DMS53 treated with DMSO at 0.1 percent for 48 hours (cell line): ENCODE measurements around the gene SPAG17.
A peak's percentile ranks its signal among the peaks of the same experiment; 100 is the strongest.
"Not testable (repeated sequence)": the region's sequence is repeated elsewhere in the genome, so short reads cannot be mapped to it uniquely, and the experiment has no call there.

Experiments
- DNase-seq: peaks from one replicate; lab custom pipeline; 2025; ENCODE audit not compliant: unreplicated experiment; lab: John Stamatoyannopoulos, UW

Gene SPAG17

GRCh38 chr1:117985239-117985638, 199.8 kb downstream of the SPAG17 start:
- no peak for DNase-seq

- no peak for DNase-seq
These were observed 203.4 kb downstream of the SPAG17 start for GRCh38 chr1:117981455-117982192.

GRCh38 chr1:117976381-117976780, 208.6 kb downstream of the SPAG17 start:
- DNase-seq, result no peak

DNA sequence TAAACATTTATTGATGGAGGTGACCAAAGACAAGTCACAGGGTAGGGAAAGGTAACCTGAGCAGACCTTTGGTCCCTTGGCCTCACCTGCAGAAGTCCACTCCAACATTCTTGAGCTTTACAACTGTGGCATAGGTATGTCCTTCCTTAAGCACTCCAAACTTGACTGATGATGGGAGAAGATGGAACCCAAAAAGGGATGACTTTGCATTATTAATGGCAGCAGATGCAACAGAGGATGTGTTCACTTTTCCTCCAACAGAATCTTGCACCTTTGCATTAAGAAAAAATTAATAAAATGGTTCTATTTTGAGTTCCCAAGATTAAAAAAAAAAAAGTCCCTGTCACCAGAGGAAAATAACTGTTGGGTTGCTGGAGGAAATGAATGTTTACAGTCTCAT, 213.3 kb downstream of the SPAG17 start:
- no peak for DNase-seq

- no peak for DNase-seq
These were observed 214.8 kb downstream of the SPAG17 start for GRCh38 chr1:117970252-117970651.

- DNase-seq, result no peak
These were observed 217.1 kb downstream of the SPAG17 start for GRCh38 chr1:117967881-117968280.

GRCh38 chr1:117967477-117967876, 217.6 kb downstream of the SPAG17 start:
- DNase-seq, result no peak

DNA sequence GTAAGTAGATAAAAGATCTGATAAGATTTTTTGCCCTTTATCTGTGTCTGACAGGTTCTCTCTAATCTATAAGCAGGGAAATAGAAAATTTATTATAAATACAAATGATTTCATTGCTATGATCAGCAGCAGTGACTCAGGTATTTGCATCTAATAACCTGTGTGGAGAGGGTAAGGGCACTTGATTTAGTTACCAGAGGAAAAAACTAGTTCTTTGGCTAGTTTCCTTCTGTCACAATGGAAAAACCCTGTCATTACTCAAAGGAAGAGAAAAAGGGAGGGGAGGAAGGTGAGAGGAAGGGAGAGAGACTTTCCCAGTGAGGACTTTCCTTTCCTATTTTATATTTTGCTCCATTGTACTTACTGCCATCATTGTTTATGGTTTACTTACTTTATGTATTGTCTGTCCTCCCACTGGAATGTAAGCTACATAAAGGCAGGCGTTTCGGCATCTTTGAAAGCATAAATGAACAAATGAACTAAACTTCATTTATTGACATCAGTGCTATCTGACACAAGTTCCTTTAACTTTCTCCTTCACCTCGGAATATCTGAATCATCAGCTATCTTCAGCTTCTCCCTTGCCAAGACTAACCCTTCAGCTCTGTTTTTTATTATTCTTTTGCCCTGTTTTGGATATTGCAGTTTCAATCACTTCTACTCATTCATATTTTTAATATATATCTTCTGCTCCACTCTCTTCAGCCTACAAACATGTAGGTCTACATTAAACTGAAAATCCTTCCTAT, 220.6 kb downstream of the SPAG17 start:
- DNase-seq, result no peak

- no peak for DNase-seq
These were observed 225.7 kb downstream of the SPAG17 start for GRCh38 chr1:117959364-117959763.

DNA sequence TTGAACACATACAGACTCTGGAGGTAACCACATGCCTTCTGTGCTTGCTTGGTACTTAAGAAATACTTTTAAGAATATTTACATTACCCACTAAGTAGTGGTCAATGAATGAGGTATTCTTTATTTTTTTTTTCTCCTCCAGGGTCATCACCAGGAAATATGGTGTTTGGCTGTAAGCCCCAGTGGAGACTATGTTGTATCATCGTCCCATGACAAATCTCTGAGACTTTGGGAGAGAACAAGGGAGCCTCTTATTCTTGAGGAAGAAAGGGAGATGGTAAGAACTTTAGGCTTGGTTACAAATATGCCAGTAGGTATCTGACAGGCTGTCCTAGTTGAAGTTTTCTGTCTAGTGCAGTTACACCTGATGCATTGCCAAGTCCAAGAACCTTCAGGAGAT, 232.6 kb downstream of the SPAG17 start:
- no peak for DNase-seq

DNA sequence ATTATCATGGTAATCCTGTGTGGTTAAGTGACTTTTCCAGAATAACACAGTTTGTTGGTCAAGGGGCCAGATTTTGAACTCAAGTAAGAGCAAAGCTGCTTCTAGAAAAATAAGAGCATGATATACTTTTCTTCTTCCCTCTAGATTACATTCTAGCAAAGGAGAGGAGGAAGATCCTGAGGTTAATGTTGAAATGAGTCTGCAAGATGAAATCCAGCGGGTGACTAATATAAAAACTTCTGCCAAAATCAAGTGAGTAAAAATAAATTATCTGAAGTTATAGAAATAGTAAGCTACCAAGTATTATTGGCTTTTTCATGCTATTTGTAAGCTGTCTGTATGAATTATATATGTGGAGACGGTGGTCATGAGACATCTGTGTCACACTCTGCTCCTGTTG, 242.7 kb downstream of the SPAG17 start:
- DNase-seq, result no peak

GRCh38 chr1:117933769-117934168, 251.3 kb downstream of the SPAG17 start:
- no peak for DNase-seq

GRCh38 chr1:117932576-117932975, 252.5 kb downstream of the SPAG17 start:
- no peak for DNase-seq

- no peak for DNase-seq
These were observed 254.5 kb downstream of the SPAG17 start for GRCh38 chr1:117930484-117930883.

DNA sequence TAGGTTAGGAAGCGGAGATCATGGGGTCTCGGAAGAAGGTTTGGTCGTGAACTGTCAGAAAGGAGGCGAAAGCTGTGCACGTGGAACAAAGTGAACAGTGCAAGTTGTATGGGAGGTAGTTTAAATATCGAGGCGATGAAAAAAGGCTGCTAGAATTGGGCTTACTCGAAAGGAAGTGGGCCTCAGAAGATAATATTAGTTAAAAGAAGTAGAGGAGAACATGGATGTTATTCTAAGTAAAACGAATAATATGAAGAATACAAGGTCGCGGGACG, 254.9 kb downstream of the SPAG17 start:
- no peak for DNase-seq

GRCh38 chr1:117929343-117930172, 255.5 kb downstream of the SPAG17 start, which contains the start of the genes GDAP2 and WDR3:
Gene GDAP2, minus strand, starts transcription at chr1:117929621. Its CDS starts 9,264 bp downstream, at chr1:117920357.
Gene WDR3, plus strand, starts transcription at chr1:117929739. Its CDS starts 3,581 bp downstream, at chr1:117933320.
- DNase-seq, result peak; percentile 70

DNA sequence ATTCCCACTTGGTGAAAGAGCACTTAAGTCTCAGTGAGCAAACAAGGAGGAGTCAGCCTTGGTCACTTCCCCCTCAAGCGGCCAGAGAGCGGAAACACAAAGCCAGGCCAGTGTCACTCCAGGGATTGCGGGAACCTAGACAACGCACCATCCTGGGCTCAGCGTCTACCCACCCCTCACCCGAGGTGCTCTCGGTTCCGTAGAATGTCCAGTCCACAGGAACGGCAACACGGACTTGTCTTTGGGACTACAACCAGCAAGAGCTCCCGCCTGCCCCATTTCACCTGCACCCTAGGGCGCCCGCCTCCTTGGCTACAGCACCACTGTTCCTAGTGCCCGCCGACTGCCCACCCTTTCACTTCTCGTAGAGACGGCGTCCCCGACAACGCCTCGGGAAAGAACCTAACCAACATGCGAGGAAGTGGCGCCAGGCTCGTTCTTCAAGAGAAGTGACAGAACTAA, 256.1 kb downstream of the SPAG17 start:
- DNase-seq, result peak; percentile 21

DNA sequence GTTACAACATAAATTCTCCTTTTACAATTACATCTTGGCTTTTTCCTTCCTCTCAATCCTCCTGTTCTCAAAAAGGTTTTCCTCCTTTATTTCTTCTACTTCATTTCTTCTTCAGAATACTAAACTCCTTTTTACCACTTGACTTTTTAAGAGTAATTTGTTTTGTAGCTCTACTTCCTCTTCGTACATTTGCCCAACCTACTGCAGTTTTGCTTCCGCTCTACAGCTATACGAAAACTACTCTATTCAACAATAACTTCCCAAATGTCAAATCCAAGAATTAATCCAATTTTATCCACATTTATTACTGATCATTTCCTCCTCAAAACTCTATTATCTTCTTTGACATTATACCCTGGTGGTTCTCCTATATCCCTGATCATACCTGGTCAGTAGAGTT, 259.0 kb downstream of the SPAG17 start:
- no peak for DNase-seq

DNA sequence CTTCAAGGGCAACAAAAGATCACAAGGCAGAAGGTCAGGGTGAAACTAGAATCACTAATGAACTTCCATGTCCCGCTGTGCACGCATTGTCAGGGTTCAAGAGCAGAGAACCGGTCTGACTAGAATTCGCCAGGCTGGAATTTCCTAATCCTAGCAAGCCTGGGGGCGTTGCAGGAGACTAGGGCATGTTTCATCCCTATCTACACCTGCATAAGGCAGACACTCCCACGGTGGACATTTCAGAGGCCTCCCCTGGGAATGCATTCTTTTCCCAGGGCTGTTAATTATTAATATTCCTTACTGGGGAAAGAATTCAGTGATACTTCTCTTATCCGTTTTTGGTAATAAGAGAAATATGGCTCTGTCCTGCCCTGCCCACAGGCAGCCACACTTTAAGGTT, 262.3 kb downstream of the SPAG17 start:
- DNase-seq, result not testable (repeated sequence)

GRCh38 chr1:117921991-117922390, 263.0 kb downstream of the SPAG17 start:
- DNase-seq, result no peak

DNA sequence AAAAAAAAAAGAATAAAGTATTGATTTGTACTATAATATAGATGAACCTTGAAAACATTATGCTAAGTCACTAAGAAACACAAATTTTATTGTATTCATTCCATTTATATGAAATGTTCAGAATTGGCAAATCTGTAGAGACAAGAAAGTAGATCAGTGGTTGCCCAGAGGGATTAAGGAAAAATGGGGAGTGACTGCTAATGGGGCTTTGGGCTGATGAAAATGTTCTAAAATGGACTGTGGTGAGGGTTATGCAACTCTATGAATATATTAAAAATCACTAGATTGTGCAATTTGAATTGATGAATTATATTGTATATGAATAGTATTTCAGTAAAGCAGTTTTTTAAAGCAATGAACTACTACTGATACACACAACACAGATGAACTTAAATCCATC, 265.7 kb downstream of the SPAG17 start:
- DNase-seq, result no peak

- no peak for DNase-seq
These were observed 274.0 kb downstream of the SPAG17 start for GRCh38 chr1:117911051-117911450.
